OCI-LY7 (cell line): ENCODE measurements around the gene SYTL2.

Experiments
- EZH2phosphoT487 ChIP-seq: fragments of 200-600 bp; sonication (generic); IDR thresholded peaks from 2 replicates; pipeline ENCODE4 v1.6.1; 2018; ENCODE audit warnings: low read depth, borderline replicate concordance, mild to moderate bottlenecking, mixed run types, antibody characterized with exemption, low read length, moderate library complexity, mixed read lengths
- TF ChIP-seq, protein P1 (sequence below): fragments of 200-600 bp; sonication (generic); conservative IDR thresholded peaks from 2 replicates; pipeline ENCODE4 v1.5.1; 2014; ENCODE audit warnings: mild to moderate bottlenecking, antibody characterized with exemption, low read length, moderate library complexity, mixed read lengths

DNA sequence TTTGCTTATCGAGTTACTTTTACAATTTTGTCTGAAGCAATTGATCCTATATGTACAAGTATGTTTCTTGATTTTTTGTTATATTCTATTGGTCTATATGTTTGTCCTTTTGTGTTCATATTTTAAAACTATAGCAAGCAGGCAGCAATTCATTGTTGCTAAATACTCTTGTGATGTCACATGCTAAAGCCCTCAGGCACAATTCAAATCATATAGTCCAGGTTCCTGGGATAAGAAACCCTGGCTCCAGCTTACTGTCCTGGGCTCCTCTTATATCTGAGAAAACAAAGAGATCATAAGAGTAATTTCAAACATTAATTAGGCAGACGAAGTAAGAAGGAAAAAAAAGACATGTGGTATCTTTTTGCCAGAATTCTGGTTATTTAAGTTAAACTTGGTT lies 37.6 kb upstream of the SYTL2 start:
- TF ChIP-seq, protein P1, sequence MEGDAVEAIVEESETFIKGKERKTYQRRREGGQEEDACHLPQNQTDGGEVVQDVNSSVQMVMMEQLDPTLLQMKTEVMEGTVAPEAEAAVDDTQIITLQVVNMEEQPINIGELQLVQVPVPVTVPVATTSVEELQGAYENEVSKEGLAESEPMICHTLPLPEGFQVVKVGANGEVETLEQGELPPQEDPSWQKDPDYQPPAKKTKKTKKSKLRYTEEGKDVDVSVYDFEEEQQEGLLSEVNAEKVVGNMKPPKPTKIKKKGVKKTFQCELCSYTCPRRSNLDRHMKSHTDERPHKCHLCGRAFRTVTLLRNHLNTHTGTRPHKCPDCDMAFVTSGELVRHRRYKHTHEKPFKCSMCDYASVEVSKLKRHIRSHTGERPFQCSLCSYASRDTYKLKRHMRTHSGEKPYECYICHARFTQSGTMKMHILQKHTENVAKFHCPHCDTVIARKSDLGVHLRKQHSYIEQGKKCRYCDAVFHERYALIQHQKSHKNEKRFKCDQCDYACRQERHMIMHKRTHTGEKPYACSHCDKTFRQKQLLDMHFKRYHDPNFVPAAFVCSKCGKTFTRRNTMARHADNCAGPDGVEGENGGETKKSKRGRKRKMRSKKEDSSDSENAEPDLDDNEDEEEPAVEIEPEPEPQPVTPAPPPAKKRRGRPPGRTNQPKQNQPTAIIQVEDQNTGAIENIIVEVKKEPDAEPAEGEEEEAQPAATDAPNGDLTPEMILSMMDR = no peak
- TF ChIP-seq EZH2phosphoT487 = no peak
